NT2/D1 (cell line): ENCODE measurements around the gene CAMK1D.

Experiments
- SUZ12 ChIP-seq: IDR thresholded peaks from 2 replicates; pipeline ENCODE4 v1.6.1; 2011; ENCODE audit not compliant: insufficient read length, insufficient read depth; ENCODE audit errors: extremely low read depth
- YY1 ChIP-seq: IDR thresholded peaks from 2 replicates; pipeline ENCODE4 v1.6.1; 2011; ENCODE audit not compliant: insufficient read length, insufficient read depth
- ZNF274 ChIP-seq: IDR thresholded peaks from 2 replicates; pipeline ENCODE4 v1.6.1; 2011; ENCODE audit warnings: mild to moderate bottlenecking, low read depth, low read length

GRCh38 chr10:12637649-12638048 is 288.3 kb downstream of the CAMK1D start:
- TF ChIP-seq YY1 = no peak
- TF ChIP-seq SUZ12 = no peak
- TF ChIP-seq ZNF274 = no peak
